ENCODE data around the gene UNC5B.

DNA sequence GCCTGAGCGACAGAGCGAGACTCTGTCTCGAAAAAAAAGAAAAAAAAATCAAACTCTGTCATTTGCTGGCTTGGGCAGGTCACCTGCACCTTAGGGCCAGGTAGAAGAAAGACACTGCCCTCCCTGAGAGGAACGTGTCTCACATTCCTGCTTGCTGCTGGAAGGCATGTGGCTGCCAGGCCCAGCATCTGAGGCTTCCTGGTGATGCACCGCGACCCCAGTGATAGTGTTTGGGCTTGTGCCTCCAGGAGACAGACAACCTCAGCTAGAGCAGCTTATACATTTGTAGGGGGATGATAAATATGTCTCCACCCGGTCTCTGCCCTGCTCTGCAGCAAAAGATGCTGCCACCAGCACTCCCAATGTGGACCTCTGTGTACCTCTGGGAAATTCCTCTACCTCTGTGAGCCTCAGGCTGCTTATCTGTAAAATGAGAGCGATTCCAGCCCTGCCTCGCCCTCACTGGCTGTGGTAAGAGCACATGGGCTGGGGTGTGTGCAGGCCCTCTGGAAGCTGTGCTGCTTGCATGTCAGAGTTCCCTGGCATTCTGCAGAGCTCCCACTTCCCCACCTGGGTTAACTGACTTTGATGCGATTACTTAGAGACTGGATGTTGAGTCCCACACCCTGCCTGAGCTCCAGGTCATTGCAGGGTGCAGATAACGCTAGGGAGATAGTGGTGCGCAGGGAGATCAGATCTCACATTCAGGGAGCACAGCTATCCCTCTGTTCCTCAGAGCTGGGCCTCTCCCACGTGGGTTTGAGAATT, 126.5 kb downstream of the UNC5B start:
- TF ChIP-seq POLR2AphosphoS5 (IDR thresholded peaks at IDR 0.05; ENCODE audit: low read depth, low read length) (no peak), TAF1 (IDR thresholded peaks at IDR 0.05; ENCODE audit: borderline replicate concordance, low read depth, low read length) (no peak), POLR2A (IDR thresholded peaks at IDR 0.05; ENCODE audit: low read depth, low read length) (no peak)
